WTC11 (cell line): ENCODE results near the gene FAM120AOS. TPM values are rescaled to one million over a fixed set of nuclear protein-coding genes. Genes with fewer than 3 reads are reported as not detected.
A peak's percentile ranks its signal among the peaks of the same experiment; 100 is the strongest.

ENCODE experiments used
- ATAC-seq: fragments of 200-7000 bp; cut with Tn5 transposase; 2 replicates; pipeline ENCODE4 v1.10.0; 2021; ENCODE audit warnings: mild to moderate bottlenecking, moderate library complexity
- CTCF ChIA-PET: fragments of 300-600 bp; sonication (Branson Sonifier 250); formaldehyde crosslinking; loops from one replicate; lab custom pipeline; 2021; ENCODE audit warnings: antibody characterized with exemption; lab: Charles Lee
- POLR2A ChIA-PET: fragments of 350-600 bp; sonication (Branson Sonifier 250); formaldehyde crosslinking; loops from one replicate; lab custom pipeline; 2021; ENCODE audit warnings: antibody characterized with exemption; lab: Charles Lee
- DNase-seq: peaks from one replicate; pipeline ENCODE4 v3.0.0; 2021; ENCODE audit warnings: low spot score
- H3K27ac Mint-ChIP-seq: 2 replicates; pipeline ENCODE4 v1.8.0; 2021; ENCODE audit warnings: mixed read lengths
- H3K27me3 Mint-ChIP-seq: 2 replicates; pipeline ENCODE4 v1.8.0; 2021; ENCODE audit warnings: low read depth, mild to moderate bottlenecking, moderate library complexity, mixed read lengths
- H3K36me3 Mint-ChIP-seq: 2 replicates; pipeline ENCODE4 v1.8.0; 2021; ENCODE audit warnings: mixed read lengths
- H3K4me1 Mint-ChIP-seq: 2 replicates; pipeline ENCODE4 v1.8.0; 2022; ENCODE audit warnings: mixed read lengths
- H3K4me3 Mint-ChIP-seq: 2 replicates; pipeline ENCODE4 v1.8.0; 2021; ENCODE audit warnings: mild to moderate bottlenecking, moderate library complexity, mixed read lengths
- H3K9me3 Mint-ChIP-seq: 2 replicates; pipeline ENCODE4 v1.8.0; 2021; ENCODE audit warnings: mixed read lengths
- ATF1 ChIP-seq: sonication (generic); formaldehyde crosslinking; IDR thresholded peaks from 2 replicates; pipeline ENCODE4 v1.8.1; 2023; ENCODE audit warnings: mild to moderate bottlenecking, moderate library complexity, missing genetic modification reagents
- CREM ChIP-seq: sonication (generic); formaldehyde crosslinking; IDR thresholded peaks from 2 replicates; pipeline ENCODE4 v1.8.1; 2022; ENCODE audit warnings: mild to moderate bottlenecking, missing genetic modification reagents, moderate library complexity
- ELF4 ChIP-seq: sonication (generic); formaldehyde crosslinking; IDR thresholded peaks from 2 replicates; pipeline ENCODE4 v1.8.1; 2022; ENCODE audit warnings: low read depth, mild to moderate bottlenecking, moderate library complexity, missing genetic modification reagents
- EMX1 ChIP-seq: fragments of 250-450 bp; sonication (Bioruptor Pico); IDR thresholded peaks from 2 replicates; pipeline ENCODE4 v1.8.0; 2021; ENCODE audit warnings: mild to moderate bottlenecking
- ETV6 ChIP-seq: sonication (generic); formaldehyde crosslinking; IDR thresholded peaks from 2 replicates; pipeline ENCODE4 v1.8.1; 2022; ENCODE audit warnings: mild to moderate bottlenecking, missing genetic modification reagents
- FOXJ3 ChIP-seq: sonication (generic); formaldehyde crosslinking; IDR thresholded peaks from 2 replicates; pipeline ENCODE4 v1.9.0; 2021; ENCODE audit warnings: missing genetic modification reagents, mild to moderate bottlenecking, borderline replicate concordance
- GABPB1 ChIP-seq: sonication (generic); formaldehyde crosslinking; IDR thresholded peaks from 2 replicates; pipeline ENCODE4 v1.8.1; 2023; ENCODE audit warnings: mild to moderate bottlenecking, missing genetic modification reagents
- GTF2I ChIP-seq: fragments of 250-450 bp; sonication (Bioruptor Pico); conservative IDR thresholded peaks from 2 replicates; pipeline ENCODE4 v1.4.0; 2021; ENCODE audit warnings: mild to moderate bottlenecking
- HMGA2 ChIP-seq: fragments of 250-450 bp; sonication (Bioruptor Pico); IDR thresholded peaks from 2 replicates; pipeline ENCODE4 v1.4.0; 2021; ENCODE audit warnings: mild to moderate bottlenecking, moderate library complexity
- IRF2 ChIP-seq: sonication (generic); formaldehyde crosslinking; IDR thresholded peaks from 2 replicates; pipeline ENCODE4 v1.8.0; 2022; ENCODE audit warnings: low read depth, missing genetic modification reagents, borderline replicate concordance
- JUN ChIP-seq: sonication (generic); formaldehyde crosslinking; IDR thresholded peaks from 2 replicates; pipeline ENCODE4 v1.8.0; 2023; ENCODE audit warnings: mild to moderate bottlenecking, missing genetic modification reagents
- NFE2L1 ChIP-seq: sonication (generic); formaldehyde crosslinking; IDR thresholded peaks from 2 replicates; pipeline ENCODE4 v1.8.1; 2023; ENCODE audit warnings: missing genetic modification reagents
- NR1H2 ChIP-seq: sonication (generic); formaldehyde crosslinking; IDR thresholded peaks from 2 replicates; pipeline ENCODE4 v1.9.0; 2021; ENCODE audit warnings: mild to moderate bottlenecking, moderate library complexity, missing genetic modification reagents
- PRRX2 ChIP-seq: fragments of 250-450 bp; sonication (Bioruptor Pico); IDR thresholded peaks from 2 replicates; pipeline ENCODE4 v1.8.0; 2021; ENCODE audit warnings: mild to moderate bottlenecking
- SP1 ChIP-seq: sonication (generic); formaldehyde crosslinking; conservative IDR thresholded peaks from 2 replicates; pipeline ENCODE4 v1.8.1; 2022; ENCODE audit warnings: missing genetic modification reagents
- ZBTB21 ChIP-seq: sonication (generic); formaldehyde crosslinking; IDR thresholded peaks from 2 replicates; pipeline ENCODE4 v1.8.1; 2023; ENCODE audit warnings: mild to moderate bottlenecking, missing genetic modification reagents, borderline replicate concordance
- ZNF138 ChIP-seq: sonication (generic); formaldehyde crosslinking; conservative IDR thresholded peaks from 2 replicates; pipeline ENCODE4 v1.8.1; 2022; ENCODE audit warnings: mild to moderate bottlenecking, moderate library complexity, missing genetic modification reagents
- ZNF232 ChIP-seq: sonication (generic); formaldehyde crosslinking; IDR thresholded peaks from 2 replicates; pipeline ENCODE4 v1.8.0; 2022; ENCODE audit warnings: mild to moderate bottlenecking, missing genetic modification reagents
- ZNF263 ChIP-seq: sonication (generic); formaldehyde crosslinking; IDR thresholded peaks from 2 replicates; pipeline ENCODE4 v1.8.1; 2022; ENCODE audit warnings: low read depth, mild to moderate bottlenecking, moderate library complexity, missing genetic modification reagents
- ZNF423 ChIP-seq: fragments of 250-450 bp; sonication (Bioruptor Pico); IDR thresholded peaks from 2 replicates; pipeline ENCODE4 v2.1.2; 2022; ENCODE audit warnings: mild to moderate bottlenecking, moderate library complexity
- ZNF671 ChIP-seq: fragments of 250-450 bp; sonication (Bioruptor Pico); IDR thresholded peaks from 2 replicates; pipeline ENCODE4 v1.8.0; 2021; ENCODE audit warnings: mild to moderate bottlenecking
- total RNA-seq: library from RNA; stranded (reverse); gene quantifications from 3 replicates; pipeline ENCODE4 v1.2.3, GENCODE V29; 2021
- TF ChIP-seq, protein P1 (sequence below): sonication (generic); formaldehyde crosslinking; IDR thresholded peaks from 2 replicates; pipeline ENCODE4 v1.8.0; 2022; ENCODE audit warnings: mild to moderate bottlenecking, missing genetic modification reagents
- TF ChIP-seq, protein P2 (sequence below): fragments of 250-450 bp; sonication (Bioruptor Pico); IDR thresholded peaks from 2 replicates; pipeline ENCODE4 v2.1.2; 2022; ENCODE audit warnings: mild to moderate bottlenecking, moderate library complexity
- TF ChIP-seq, protein P3 (sequence below): sonication (generic); formaldehyde crosslinking; IDR thresholded peaks from 2 replicates; pipeline ENCODE4 v1.8.1; 2022; ENCODE audit warnings: mild to moderate bottlenecking, moderate library complexity, missing genetic modification reagents
- TF ChIP-seq, protein P4 (sequence below): sonication (generic); formaldehyde crosslinking; IDR thresholded peaks from 2 replicates; pipeline ENCODE4 v1.8.0; 2023; ENCODE audit warnings: missing genetic modification reagents
- TF ChIP-seq, protein P5 (sequence below): fragments of 200-600 bp; IDR thresholded peaks from 2 replicates; pipeline ENCODE4 v1.8.0; 2022; ENCODE audit warnings: antibody characterized with exemption
- TF ChIP-seq, protein P6 (sequence below): sonication (generic); formaldehyde crosslinking; IDR thresholded peaks from 2 replicates; pipeline ENCODE4 v1.8.0; 2022; ENCODE audit warnings: mild to moderate bottlenecking, missing genetic modification reagents
- TF ChIP-seq, protein P7 (sequence below): fragments of 250-450 bp; sonication (Bioruptor Pico); conservative IDR thresholded peaks from 2 replicates; pipeline ENCODE4 v1.9.0; 2021; ENCODE audit warnings: mild to moderate bottlenecking

FAM120AOS gene
- total RNA-seq, 1 experiment from 2014 or later, result 44.4 TPM

DNA sequence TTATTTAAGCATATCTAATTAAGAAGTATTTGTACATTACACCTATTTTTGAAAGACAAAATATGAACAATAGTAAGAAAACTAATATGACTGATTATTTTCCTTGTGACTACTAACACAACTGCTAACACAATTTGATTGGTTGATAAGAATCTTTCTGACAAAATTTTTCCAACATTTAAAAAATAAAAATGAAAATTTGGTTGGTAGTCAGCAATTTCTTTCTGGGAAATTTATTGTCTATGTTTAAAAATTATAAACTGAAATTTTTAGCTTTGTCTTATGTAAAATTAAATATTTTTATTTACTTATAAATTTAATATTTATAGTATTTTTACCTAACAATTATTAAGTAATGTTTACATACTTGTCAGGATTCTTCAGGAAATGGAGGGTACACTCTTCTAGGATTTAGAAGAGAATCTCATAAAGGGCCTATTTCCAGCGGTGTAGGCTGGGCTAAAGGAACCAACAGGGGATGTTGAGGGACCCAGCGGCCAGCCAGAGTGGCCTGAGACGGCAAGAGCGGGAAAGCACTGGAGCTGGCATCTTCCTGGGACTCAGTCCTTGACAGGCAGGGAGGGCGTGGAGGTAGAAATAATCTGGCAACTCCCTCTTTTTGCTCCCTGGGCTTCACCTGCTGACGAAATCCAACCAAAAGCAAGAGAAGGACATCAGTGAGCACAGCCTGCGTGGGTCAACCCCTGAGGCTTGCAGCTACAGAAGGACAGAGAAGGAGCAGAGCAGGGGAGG lies 16.6 kb downstream of the FAM120AOS start:
- Mint-ChIP-seq H3K4me3 (no peak overlapping the region), H3K9me3 (no peaks in the 10 kb centered on the region), H3K27me3 (no peaks in the 10 kb centered on the region), H3K27ac (peak overlapping the region; percentile 80; the same call in 1 of the 2 replicates), H3K4me1 (peaks cover 14% of the 10 kb centered on the region), H3K36me3 (no peaks in the 10 kb centered on the region)
- DNase-seq, result no peak
- ATAC-seq, result peak; percentile 75
- ChIA-PET POLR2A (no interaction called here), CTCF (interaction anchor here (1.0 kb wide), 1 partner anchor 130 kb away, joined by 3 read pairs; no protein-coding TSS in a partner anchor)
- TF ChIP-seq ZNF263 (CRISPR knock-in tag) (no peak), GTF2I (no peak), ZBTB21 (CRISPR knock-in tag) (no peak), GABPB1 (no peak), ETV6 (CRISPR knock-in tag) (no peak), CREM (CRISPR knock-in tag) (no peak), IRF2 (CRISPR knock-in tag) (no peak), ZNF232 (no peak), ZNF671 (CRISPR knock-in tag) (no peak), HMGA2 (CRISPR knock-in tag) (no peak), ELF4 (no peak)
- TF ChIP-seq, protein P1, sequence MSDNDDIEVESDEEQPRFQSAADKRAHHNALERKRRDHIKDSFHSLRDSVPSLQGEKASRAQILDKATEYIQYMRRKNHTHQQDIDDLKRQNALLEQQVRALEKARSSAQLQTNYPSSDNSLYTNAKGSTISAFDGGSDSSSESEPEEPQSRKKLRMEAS (CRISPR knock-in tag), result no peak
- TF ChIP-seq, protein P2, sequence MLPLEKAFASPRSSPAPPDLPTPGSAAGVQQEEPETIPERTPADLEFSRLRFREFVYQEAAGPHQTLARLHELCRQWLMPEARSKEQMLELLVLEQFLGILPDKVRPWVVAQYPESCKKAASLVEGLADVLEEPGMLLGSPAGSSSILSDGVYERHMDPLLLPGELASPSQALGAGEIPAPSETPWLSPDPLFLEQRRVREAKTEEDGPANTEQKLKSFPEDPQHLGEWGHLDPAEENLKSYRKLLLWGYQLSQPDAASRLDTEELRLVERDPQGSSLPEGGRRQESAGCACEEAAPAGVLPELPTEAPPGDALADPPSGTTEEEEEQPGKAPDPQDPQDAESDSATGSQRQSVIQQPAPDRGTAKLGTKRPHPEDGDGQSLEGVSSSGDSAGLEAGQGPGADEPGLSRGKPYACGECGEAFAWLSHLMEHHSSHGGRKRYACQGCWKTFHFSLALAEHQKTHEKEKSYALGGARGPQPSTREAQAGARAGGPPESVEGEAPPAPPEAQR, result no peak
- TF ChIP-seq, protein P3, sequence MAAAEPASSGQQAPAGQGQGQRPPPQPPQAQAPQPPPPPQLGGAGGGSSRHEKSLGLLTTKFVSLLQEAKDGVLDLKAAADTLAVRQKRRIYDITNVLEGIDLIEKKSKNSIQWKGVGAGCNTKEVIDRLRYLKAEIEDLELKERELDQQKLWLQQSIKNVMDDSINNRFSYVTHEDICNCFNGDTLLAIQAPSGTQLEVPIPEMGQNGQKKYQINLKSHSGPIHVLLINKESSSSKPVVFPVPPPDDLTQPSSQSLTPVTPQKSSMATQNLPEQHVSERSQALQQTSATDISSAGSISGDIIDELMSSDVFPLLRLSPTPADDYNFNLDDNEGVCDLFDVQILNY, result no peak
- TF ChIP-seq, protein P4, sequence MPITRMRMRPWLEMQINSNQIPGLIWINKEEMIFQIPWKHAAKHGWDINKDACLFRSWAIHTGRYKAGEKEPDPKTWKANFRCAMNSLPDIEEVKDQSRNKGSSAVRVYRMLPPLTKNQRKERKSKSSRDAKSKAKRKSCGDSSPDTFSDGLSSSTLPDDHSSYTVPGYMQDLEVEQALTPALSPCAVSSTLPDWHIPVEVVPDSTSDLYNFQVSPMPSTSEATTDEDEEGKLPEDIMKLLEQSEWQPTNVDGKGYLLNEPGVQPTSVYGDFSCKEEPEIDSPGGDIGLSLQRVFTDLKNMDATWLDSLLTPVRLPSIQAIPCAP (CRISPR knock-in tag), result no peak

DNA sequence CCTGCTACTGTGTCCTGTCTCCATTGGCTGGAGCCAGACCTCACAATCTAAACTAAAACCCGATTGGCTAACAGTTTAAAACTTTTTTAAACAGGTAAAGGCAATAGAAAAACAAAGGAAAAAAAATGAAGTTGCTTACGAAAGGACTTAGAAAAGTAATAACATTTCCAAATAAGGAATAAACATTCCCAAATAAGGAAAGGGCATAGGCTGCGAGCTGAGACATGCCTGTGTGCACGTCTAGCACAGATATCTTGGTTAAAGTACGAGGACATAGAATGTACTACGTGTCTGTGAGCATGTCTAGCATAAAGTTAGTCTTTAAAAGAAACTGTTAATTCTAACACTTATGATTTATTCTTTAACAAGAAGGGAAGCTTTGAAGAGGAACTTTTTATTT lies 17.2 kb downstream of the FAM120AOS start:
- Mint-ChIP-seq H3K4me1 (peaks cover 14% of the 10 kb centered on the region), H3K4me3 (no peak overlapping the region), H3K9me3 (no peaks in the 10 kb centered on the region), H3K27ac (no peak overlapping the region), H3K36me3 (no peaks in the 10 kb centered on the region), H3K27me3 (no peaks in the 10 kb centered on the region)
- ChIA-PET POLR2A (no interaction called here), CTCF (no interaction called here)
- TF ChIP-seq SP1 (no peak), ATF1 (CRISPR knock-in tag) (no peak), ZNF138 (CRISPR knock-in tag) (no peak), EMX1 (no peak)
- TF ChIP-seq, protein P5, sequence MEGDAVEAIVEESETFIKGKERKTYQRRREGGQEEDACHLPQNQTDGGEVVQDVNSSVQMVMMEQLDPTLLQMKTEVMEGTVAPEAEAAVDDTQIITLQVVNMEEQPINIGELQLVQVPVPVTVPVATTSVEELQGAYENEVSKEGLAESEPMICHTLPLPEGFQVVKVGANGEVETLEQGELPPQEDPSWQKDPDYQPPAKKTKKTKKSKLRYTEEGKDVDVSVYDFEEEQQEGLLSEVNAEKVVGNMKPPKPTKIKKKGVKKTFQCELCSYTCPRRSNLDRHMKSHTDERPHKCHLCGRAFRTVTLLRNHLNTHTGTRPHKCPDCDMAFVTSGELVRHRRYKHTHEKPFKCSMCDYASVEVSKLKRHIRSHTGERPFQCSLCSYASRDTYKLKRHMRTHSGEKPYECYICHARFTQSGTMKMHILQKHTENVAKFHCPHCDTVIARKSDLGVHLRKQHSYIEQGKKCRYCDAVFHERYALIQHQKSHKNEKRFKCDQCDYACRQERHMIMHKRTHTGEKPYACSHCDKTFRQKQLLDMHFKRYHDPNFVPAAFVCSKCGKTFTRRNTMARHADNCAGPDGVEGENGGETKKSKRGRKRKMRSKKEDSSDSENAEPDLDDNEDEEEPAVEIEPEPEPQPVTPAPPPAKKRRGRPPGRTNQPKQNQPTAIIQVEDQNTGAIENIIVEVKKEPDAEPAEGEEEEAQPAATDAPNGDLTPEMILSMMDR, result no peak
- DNase-seq (no peak), ATAC-seq (no peak)

DNA sequence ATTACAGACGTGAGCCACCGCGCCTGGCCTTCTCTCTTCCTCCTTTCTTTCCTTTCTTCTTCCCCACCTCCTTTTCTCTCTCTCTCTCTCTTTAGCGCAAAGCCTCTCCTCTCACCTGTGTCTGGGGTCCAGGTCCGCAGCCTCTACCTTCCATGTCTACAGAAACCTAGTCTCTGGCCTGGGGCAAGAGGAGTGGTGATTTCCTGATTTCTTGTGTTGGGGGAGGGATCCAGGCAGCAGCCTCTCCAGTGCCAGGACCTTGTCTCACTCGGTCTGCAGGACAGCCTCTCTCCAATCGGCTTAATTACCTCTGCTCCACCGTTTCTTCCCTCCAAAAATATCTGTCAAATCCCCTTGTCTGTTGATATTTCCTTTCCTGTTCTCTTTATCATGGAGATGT lies 18.0 kb downstream of the FAM120AOS start:
- Mint-ChIP-seq H3K4me3 (no peak overlapping the region), H3K27me3 (no peaks in the 10 kb centered on the region), H3K4me1 (peaks cover 14% of the 10 kb centered on the region), H3K36me3 (no peaks in the 10 kb centered on the region), H3K27ac (no peak overlapping the region), H3K9me3 (no peaks in the 10 kb centered on the region)
- ChIA-PET CTCF (no interaction called here), POLR2A (no interaction called here)
- no peak for DNase-seq
- ATAC-seq, result peak; percentile 43
- no peak for TF ChIP-seq FOXJ3 (CRISPR knock-in tag)
- TF ChIP-seq NFE2L1 (CRISPR knock-in tag), result no peak
- no peak for TF ChIP-seq ZNF423 (CRISPR knock-in tag)
- no peak for TF ChIP-seq PRRX2 (CRISPR knock-in tag)
- TF ChIP-seq JUN, result no peak
- TF ChIP-seq NR1H2 (CRISPR knock-in tag), result no peak
- TF ChIP-seq, protein P6, sequence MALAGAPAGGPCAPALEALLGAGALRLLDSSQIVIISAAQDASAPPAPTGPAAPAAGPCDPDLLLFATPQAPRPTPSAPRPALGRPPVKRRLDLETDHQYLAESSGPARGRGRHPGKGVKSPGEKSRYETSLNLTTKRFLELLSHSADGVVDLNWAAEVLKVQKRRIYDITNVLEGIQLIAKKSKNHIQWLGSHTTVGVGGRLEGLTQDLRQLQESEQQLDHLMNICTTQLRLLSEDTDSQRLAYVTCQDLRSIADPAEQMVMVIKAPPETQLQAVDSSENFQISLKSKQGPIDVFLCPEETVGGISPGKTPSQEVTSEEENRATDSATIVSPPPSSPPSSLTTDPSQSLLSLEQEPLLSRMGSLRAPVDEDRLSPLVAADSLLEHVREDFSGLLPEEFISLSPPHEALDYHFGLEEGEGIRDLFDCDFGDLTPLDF (CRISPR knock-in tag), result no peak
- TF ChIP-seq, protein P7, sequence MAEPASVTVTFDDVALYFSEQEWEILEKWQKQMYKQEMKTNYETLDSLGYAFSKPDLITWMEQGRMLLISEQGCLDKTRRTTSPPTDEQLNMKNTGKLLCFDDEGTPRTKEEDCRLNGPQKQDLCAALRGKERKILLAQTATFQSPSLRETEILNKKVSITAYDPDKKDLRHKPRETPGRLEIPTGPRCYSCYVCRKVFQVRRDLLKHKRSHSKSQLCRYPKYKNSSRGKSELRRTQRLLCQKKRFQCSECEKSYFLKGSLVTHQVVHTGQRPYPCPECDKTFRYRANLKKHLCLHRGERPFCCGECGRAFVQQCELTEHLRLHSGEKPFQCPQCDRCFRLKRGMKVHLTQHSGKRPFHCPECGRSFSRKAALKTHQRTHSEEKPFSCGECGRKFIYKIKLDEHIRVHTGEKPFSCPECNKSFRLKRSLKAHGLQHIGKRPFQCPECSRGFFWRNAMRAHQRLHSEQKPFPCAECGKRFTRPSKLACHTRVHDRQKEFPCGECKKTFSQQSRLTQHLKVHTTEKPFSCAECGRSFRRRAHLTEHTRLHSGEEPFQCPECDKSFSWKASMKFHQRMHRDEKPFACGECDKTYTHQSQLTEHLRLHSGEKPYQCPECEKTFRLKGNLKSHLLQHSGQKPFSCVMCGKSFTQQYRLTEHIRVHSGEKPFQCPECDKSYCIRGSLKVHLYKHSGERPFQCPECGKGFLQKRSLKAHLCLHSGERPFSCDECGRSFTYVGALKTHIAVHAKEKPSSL (CRISPR knock-in tag), result no peak
